GM23338 (cell line): ENCODE results near the gene NCOA1. TPM values are rescaled to one million over a fixed set of nuclear protein-coding genes. Genes with fewer than 3 reads are reported as not detected.

Experiments
- ATAC-seq: fragments of 200-7000 bp; cut with Tn5 transposase; 3 replicates; pipeline ENCODE4 v1.9.1; 2020
- DNase-seq: peaks from one replicate; pipeline ENCODE4 v3.0.0-alpha.2; 2015; ENCODE audit warnings: low spot score
- H2AFZ ChIP-seq: fragments of 200-600 bp; sonication (generic); 2 replicates; pipeline ENCODE4 v1.8.0; 2016; ENCODE audit warnings: antibody characterized with exemption, mild to moderate bottlenecking, moderate library complexity
- H3F3A ChIP-seq: fragments of 200-600 bp; sonication (generic); replicated peaks from 2 replicates; pipeline ENCODE4 v1.8.0; 2017; ENCODE audit warnings: antibody characterized with exemption, mixed run types, low read depth
- H3K27ac ChIP-seq: fragments of 200-600 bp; sonication (generic); 2 replicates; pipeline ENCODE4 v1.6.1; 2016; ENCODE audit warnings: low read depth
- H3K27me3 ChIP-seq: fragments of 200-600 bp; sonication (generic); 2 replicates; pipeline ENCODE4 v1.8.0; 2016; ENCODE audit warnings: mild to moderate bottlenecking, mixed run types, moderate library complexity; ENCODE audit not compliant: insufficient read depth
- H3K36me3 ChIP-seq: fragments of 200-600 bp; sonication (generic); 2 replicates; pipeline ENCODE4 v1.8.0; 2016; ENCODE audit warnings: mild to moderate bottlenecking; ENCODE audit not compliant: insufficient read depth
- H3K4me1 ChIP-seq: fragments of 200-600 bp; sonication (generic); 2 replicates; pipeline ENCODE4 v1.8.0; 2016; ENCODE audit warnings: mild to moderate bottlenecking, moderate library complexity; ENCODE audit not compliant: insufficient read depth
- H3K4me2 ChIP-seq: fragments of 200-600 bp; sonication (generic); 2 replicates; pipeline ENCODE4 v1.7.1; 2017; ENCODE audit warnings: mixed run types
- H3K4me3 ChIP-seq: fragments of 200-600 bp; sonication (generic); 2 replicates; pipeline ENCODE4 v1.6.1; 2016; ENCODE audit warnings: mixed run types
- H3K79me2 ChIP-seq: fragments of 200-600 bp; sonication (generic); replicated peaks from 2 replicates; pipeline ENCODE4 v1.8.0; 2017; ENCODE audit warnings: mild to moderate bottlenecking; ENCODE audit not compliant: insufficient read depth
- H3K9me2 ChIP-seq: fragments of 200-600 bp; sonication (generic); 2 replicates; pipeline ENCODE4 v1.8.0; 2017; ENCODE audit not compliant: insufficient read depth
- H4K20me1 ChIP-seq: fragments of 200-600 bp; sonication (generic); replicated peaks from 2 replicates; pipeline ENCODE4 v1.8.0; 2017; ENCODE audit warnings: mild to moderate bottlenecking; ENCODE audit not compliant: insufficient read depth
- H3K27ac Mint-ChIP-seq: 2 replicates; pipeline ENCODE4 v1.8.0; 2020; ENCODE audit warnings: inconsistent platforms, mild to moderate bottlenecking, moderate library complexity, mixed read lengths
- H3K27me3 Mint-ChIP-seq: 3 replicates; pipeline ENCODE4 v1.8.0; 2022; ENCODE audit warnings: low read depth, mild to moderate bottlenecking, moderate library complexity, mixed read lengths, inconsistent platforms; ENCODE audit not compliant: insufficient read depth, poor library complexity
- H3K36me3 Mint-ChIP-seq: 3 replicates; pipeline ENCODE4 v1.8.0; 2021; ENCODE audit warnings: low read depth, mild to moderate bottlenecking, inconsistent platforms, moderate library complexity, mixed read lengths
- H3K4me1 Mint-ChIP-seq: 3 replicates; pipeline ENCODE4 v1.8.0; 2020; ENCODE audit warnings: mild to moderate bottlenecking, inconsistent platforms, mixed read lengths
- H3K4me3 Mint-ChIP-seq: 3 replicates; pipeline ENCODE4 v1.8.0; 2021; ENCODE audit warnings: moderate library complexity, mild to moderate bottlenecking, inconsistent platforms, mixed read lengths
- H3K9me3 Mint-ChIP-seq: 3 replicates; pipeline ENCODE4 v1.8.0; 2020; ENCODE audit warnings: moderate library complexity, mild to moderate bottlenecking, inconsistent platforms, mixed read lengths
- CREB1 ChIP-seq: fragments of 250-450 bp; sonication (Bioruptor Pico); IDR thresholded peaks from 2 replicates; pipeline ENCODE4 v1.5.0; 2020; ENCODE audit warnings: low read depth, mild to moderate bottlenecking, moderate library complexity
- EZH2 ChIP-seq: fragments of 200-600 bp; sonication (generic); IDR thresholded peaks from one replicate; pipeline ENCODE4 v1.8.0; 2017; ENCODE audit warnings: antibody characterized with exemption, mild to moderate bottlenecking, low read depth; ENCODE audit not compliant: unreplicated experiment
- EZH2phosphoT487 ChIP-seq: fragments of 200-600 bp; sonication (generic); IDR thresholded peaks from one replicate; pipeline ENCODE4 v1.8.1; 2018; ENCODE audit warnings: antibody characterized with exemption; ENCODE audit not compliant: unreplicated experiment
- JUNB ChIP-seq: IDR thresholded peaks from one replicate; pipeline ENCODE4 v1.6.1; 2016; ENCODE audit warnings: antibody characterized with exemption; ENCODE audit not compliant: unreplicated experiment
- NANOG ChIP-seq: IDR thresholded peaks from 2 replicates; pipeline ENCODE4 v1.6.1; 2016; ENCODE audit warnings: antibody characterized with exemption, borderline replicate concordance
- POLR2AphosphoS5 ChIP-seq: IDR thresholded peaks from 2 replicates; pipeline ENCODE4 v1.6.1; 2016; ENCODE audit warnings: antibody characterized with exemption, low read depth
- STAT1 ChIP-seq: IDR thresholded peaks from one replicate; pipeline ENCODE4 v1.6.1; 2016; ENCODE audit warnings: antibody characterized with exemption; ENCODE audit not compliant: unreplicated experiment
- ZNF114 ChIP-seq: fragments of 250-450 bp; sonication (Bioruptor Pico); IDR thresholded peaks from 2 replicates; pipeline ENCODE4 v1.5.0; 2020; ENCODE audit warnings: mild to moderate bottlenecking, moderate library complexity
- ZNF331 ChIP-seq: fragments of 250-450 bp; sonication (Bioruptor Pico); IDR thresholded peaks from 2 replicates; pipeline ENCODE4 v1.5.0; 2020; ENCODE audit warnings: low read depth, mild to moderate bottlenecking, moderate library complexity
- polyA plus RNA-seq: library from polyadenylated mRNA; unstranded; fragments of >200 nt; fragmentation: Nextera tagmentation; extraction: Ambion mirVana; gene quantifications from 2 replicates; pipeline ENCODE4 v1.2.1, GENCODE V29; 2016
- total RNA-seq: library from RNA; depleted of rRNA; stranded (reverse); fragments of >200 nt; shearing (Covaris generic); gene quantifications from 2 replicates; pipeline ENCODE4 v1.2.3, GENCODE V29; 2014
- TF ChIP-seq, protein P1 (sequence below): IDR thresholded peaks from one replicate; pipeline ENCODE4 v1.6.1; 2018; ENCODE audit warnings: antibody characterized with exemption; ENCODE audit not compliant: unreplicated experiment
- TF ChIP-seq, protein P2 (sequence below): fragments of 250-450 bp; sonication (Bioruptor Pico); IDR thresholded peaks from 2 replicates; pipeline ENCODE4 v1.5.0; 2020; ENCODE audit warnings: mild to moderate bottlenecking, moderate library complexity
- TF ChIP-seq, protein P3 (sequence below), 2 experiments: fragments of 200-600 bp in 1 of 2; sonication (generic) in 1 of 2; conservative IDR thresholded peaks; 2 replicates each; pipeline versions ENCODE4 v1.5.1 to v1.6.1; 2016 to 2017; ENCODE audit warnings: antibody characterized with exemption in 2 of 2, low read depth in 2 of 2, mild to moderate bottlenecking in 2 of 2, moderate library complexity in 1 of 2
- TF ChIP-seq, protein P4 (sequence below): IDR thresholded peaks from 2 replicates; pipeline ENCODE4 v1.6.1; 2016; ENCODE audit warnings: antibody characterized with exemption

Gene NCOA1
- total and polyA plus RNA-seq, 2 experiments from 2014 or later = 7.1 to 15.1 TPM

DNA sequence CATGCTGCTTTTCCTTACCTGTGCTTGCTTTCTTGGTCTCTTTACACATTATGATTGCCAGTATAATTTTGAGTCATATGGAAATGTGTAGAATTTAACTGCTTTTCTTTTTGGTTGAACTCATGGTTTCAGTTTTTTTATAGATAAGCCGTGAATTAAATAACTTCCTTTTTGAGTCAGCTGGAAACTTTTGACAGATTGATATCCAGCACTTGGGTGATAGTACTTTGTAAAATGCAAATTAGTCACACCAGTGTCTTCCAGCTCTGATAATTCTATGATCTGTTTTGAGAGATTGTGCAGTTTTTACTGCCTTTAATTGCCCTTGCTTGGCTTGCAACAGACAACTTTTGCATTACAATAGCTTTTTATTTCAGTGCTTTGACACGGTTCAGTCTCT, 86.4 kb downstream of the NCOA1 start:
- Histone ChIP-seq H3F3A (no peaks in the 10 kb centered on the region), H3K27ac (no peak overlapping the region), H3K27me3 (no peaks in the 10 kb centered on the region), H3K9me2 (no peaks in the 10 kb centered on the region), H3K4me3 (no peak overlapping the region), H4K20me1 (no peaks in the 10 kb centered on the region), H2AFZ (no peak overlapping the region), H3K4me1 (peaks cover 25% of the 10 kb centered on the region), H3K79me2 (no peaks in the 10 kb centered on the region), H3K36me3 (no peaks in the 10 kb centered on the region), H3K4me2 (no peak overlapping the region)
- no peak overlapping the region for H3K27ac Mint-ChIP-seq
- ATAC-seq (no peak), DNase-seq (no peak)
- peaks cover 26% of the 10 kb centered on the region for H3K4me1 Mint-ChIP-seq
- H3K4me3 Mint-ChIP-seq = no peak overlapping the region
- no peaks in the 10 kb centered on the region for H3K9me3 Mint-ChIP-seq
- H3K36me3 Mint-ChIP-seq = no peaks in the 10 kb centered on the region
- TF ChIP-seq, protein P1, sequence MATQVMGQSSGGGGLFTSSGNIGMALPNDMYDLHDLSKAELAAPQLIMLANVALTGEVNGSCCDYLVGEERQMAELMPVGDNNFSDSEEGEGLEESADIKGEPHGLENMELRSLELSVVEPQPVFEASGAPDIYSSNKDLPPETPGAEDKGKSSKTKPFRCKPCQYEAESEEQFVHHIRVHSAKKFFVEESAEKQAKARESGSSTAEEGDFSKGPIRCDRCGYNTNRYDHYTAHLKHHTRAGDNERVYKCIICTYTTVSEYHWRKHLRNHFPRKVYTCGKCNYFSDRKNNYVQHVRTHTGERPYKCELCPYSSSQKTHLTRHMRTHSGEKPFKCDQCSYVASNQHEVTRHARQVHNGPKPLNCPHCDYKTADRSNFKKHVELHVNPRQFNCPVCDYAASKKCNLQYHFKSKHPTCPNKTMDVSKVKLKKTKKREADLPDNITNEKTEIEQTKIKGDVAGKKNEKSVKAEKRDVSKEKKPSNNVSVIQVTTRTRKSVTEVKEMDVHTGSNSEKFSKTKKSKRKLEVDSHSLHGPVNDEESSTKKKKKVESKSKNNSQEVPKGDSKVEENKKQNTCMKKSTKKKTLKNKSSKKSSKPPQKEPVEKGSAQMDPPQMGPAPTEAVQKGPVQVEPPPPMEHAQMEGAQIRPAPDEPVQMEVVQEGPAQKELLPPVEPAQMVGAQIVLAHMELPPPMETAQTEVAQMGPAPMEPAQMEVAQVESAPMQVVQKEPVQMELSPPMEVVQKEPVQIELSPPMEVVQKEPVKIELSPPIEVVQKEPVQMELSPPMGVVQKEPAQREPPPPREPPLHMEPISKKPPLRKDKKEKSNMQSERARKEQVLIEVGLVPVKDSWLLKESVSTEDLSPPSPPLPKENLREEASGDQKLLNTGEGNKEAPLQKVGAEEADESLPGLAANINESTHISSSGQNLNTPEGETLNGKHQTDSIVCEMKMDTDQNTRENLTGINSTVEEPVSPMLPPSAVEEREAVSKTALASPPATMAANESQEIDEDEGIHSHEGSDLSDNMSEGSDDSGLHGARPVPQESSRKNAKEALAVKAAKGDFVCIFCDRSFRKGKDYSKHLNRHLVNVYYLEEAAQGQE = no peak
- TF ChIP-seq EZH2 (no peak), POLR2AphosphoS5 (no peak), EZH2phosphoT487 (no peak), ZNF114 (CRISPR knock-in tag) (no peak), NANOG (no peak), ZNF331 (CRISPR knock-in tag) (no peak), STAT1 (no peak), JUNB (no peak), CREB1 (no peak)
- TF ChIP-seq, protein P2, sequence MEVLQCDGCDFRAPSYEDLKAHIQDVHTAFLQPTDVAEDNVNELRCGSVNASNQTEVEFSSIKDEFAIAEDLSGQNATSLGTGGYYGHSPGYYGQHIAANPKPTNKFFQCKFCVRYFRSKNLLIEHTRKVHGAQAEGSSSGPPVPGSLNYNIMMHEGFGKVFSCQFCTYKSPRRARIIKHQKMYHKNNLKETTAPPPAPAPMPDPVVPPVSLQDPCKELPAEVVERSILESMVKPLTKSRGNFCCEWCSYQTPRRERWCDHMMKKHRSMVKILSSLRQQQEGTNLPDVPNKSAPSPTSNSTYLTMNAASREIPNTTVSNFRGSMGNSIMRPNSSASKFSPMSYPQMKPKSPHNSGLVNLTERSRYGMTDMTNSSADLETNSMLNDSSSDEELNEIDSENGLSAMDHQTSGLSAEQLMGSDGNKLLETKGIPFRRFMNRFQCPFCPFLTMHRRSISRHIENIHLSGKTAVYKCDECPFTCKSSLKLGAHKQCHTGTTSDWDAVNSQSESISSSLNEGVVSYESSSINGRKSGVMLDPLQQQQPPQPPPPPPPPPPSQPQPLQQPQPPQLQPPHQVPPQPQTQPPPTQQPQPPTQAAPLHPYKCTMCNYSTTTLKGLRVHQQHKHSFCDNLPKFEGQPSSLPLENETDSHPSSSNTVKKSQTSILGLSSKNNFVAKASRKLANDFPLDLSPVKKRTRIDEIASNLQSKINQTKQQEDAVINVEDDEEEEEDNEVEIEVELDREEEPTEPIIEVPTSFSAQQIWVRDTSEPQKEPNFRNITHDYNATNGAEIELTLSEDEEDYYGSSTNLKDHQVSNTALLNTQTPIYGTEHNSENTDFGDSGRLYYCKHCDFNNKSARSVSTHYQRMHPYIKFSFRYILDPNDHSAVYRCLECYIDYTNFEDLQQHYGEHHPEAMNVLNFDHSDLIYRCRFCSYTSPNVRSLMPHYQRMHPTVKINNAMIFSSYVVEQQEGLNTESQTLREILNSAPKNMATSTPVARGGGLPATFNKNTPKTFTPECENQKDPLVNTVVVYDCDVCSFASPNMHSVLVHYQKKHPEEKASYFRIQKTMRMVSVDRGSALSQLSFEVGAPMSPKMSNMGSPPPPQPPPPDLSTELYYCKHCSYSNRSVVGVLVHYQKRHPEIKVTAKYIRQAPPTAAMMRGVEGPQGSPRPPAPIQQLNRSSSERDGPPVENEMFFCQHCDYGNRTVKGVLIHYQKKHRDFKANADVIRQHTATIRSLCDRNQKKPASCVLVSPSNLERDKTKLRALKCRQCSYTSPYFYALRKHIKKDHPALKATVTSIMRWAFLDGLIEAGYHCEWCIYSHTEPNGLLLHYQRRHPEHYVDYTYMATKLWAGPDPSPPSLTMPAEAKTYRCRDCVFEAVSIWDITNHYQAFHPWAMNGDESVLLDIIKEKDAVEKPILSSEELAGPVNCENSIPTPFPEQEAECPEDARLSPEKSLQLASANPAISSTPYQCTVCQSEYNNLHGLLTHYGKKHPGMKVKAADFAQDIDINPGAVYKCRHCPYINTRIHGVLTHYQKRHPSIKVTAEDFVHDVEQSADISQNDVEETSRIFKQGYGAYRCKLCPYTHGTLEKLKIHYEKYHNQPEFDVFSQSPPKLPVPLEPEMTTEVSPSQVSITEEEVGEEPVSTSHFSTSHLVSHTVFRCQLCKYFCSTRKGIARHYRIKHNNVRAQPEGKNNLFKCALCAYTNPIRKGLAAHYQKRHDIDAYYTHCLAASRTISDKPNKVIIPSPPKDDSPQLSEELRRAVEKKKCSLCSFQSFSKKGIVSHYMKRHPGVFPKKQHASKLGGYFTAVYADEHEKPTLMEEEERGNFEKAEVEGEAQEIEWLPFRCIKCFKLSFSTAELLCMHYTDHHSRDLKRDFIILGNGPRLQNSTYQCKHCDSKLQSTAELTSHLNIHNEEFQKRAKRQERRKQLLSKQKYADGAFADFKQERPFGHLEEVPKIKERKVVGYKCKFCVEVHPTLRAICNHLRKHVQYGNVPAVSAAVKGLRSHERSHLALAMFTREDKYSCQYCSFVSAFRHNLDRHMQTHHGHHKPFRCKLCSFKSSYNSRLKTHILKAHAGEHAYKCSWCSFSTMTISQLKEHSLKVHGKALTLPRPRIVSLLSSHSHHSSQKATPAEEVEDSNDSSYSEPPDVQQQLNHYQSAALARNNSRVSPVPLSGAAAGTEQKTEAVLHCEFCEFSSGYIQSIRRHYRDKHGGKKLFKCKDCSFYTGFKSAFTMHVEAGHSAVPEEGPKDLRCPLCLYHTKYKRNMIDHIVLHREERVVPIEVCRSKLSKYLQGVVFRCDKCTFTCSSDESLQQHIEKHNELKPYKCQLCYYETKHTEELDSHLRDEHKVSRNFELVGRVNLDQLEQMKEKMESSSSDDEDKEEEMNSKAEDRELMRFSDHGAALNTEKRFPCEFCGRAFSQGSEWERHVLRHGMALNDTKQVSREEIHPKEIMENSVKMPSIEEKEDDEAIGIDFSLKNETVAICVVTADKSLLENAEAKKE (CRISPR knock-in tag) = no peak
- TF ChIP-seq, protein P3, sequence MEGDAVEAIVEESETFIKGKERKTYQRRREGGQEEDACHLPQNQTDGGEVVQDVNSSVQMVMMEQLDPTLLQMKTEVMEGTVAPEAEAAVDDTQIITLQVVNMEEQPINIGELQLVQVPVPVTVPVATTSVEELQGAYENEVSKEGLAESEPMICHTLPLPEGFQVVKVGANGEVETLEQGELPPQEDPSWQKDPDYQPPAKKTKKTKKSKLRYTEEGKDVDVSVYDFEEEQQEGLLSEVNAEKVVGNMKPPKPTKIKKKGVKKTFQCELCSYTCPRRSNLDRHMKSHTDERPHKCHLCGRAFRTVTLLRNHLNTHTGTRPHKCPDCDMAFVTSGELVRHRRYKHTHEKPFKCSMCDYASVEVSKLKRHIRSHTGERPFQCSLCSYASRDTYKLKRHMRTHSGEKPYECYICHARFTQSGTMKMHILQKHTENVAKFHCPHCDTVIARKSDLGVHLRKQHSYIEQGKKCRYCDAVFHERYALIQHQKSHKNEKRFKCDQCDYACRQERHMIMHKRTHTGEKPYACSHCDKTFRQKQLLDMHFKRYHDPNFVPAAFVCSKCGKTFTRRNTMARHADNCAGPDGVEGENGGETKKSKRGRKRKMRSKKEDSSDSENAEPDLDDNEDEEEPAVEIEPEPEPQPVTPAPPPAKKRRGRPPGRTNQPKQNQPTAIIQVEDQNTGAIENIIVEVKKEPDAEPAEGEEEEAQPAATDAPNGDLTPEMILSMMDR (conservative IDR thresholded peaks at IDR 0.05; ENCODE audit: low read depth in 2 of 2) = no peak
- TF ChIP-seq, protein P4, sequence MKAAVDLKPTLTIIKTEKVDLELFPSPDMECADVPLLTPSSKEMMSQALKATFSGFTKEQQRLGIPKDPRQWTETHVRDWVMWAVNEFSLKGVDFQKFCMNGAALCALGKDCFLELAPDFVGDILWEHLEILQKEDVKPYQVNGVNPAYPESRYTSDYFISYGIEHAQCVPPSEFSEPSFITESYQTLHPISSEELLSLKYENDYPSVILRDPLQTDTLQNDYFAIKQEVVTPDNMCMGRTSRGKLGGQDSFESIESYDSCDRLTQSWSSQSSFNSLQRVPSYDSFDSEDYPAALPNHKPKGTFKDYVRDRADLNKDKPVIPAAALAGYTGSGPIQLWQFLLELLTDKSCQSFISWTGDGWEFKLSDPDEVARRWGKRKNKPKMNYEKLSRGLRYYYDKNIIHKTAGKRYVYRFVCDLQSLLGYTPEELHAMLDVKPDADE = no peak
- H3K27me3 Mint-ChIP-seq = no peaks in the 10 kb centered on the region
